GM21723 (cell line): ENCODE results near the gene RCAN2.
A peak's percentile ranks its signal among the peaks of the same experiment; 100 is the strongest.
"Not testable (repeated sequence)": the region's sequence is repeated elsewhere in the genome, so short reads cannot be mapped to it uniquely, and the experiment has no call there.

ENCODE experiments used
- ATAC-seq: cut with Tn5 transposase; IDR thresholded peaks from one replicate; pipeline ENCODE4 v1.9.1; 2021; ENCODE audit warnings: mild to moderate bottlenecking, moderate library complexity; ENCODE audit not compliant: unreplicated experiment

RCAN2 gene

DNA sequence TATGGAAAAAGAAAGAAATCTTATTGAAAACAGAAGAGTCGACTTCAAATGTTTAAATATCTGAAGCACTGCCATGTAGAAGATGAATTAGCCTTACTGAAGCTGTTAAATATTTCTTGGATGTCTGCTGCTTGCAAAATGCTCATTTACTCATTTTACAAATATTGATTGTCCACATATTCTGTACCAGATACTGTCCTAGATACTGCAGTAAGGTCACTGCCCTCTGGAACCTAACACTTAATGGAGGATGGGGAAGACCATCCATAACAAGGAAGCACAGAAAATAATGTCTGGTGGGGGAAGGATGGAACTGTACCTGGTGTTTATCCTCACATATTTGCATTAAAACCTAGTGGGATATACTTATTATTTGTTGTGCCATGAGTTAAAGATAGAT lies 99.0 kb downstream of the RCAN2 start:
- no peak for ATAC-seq

DNA sequence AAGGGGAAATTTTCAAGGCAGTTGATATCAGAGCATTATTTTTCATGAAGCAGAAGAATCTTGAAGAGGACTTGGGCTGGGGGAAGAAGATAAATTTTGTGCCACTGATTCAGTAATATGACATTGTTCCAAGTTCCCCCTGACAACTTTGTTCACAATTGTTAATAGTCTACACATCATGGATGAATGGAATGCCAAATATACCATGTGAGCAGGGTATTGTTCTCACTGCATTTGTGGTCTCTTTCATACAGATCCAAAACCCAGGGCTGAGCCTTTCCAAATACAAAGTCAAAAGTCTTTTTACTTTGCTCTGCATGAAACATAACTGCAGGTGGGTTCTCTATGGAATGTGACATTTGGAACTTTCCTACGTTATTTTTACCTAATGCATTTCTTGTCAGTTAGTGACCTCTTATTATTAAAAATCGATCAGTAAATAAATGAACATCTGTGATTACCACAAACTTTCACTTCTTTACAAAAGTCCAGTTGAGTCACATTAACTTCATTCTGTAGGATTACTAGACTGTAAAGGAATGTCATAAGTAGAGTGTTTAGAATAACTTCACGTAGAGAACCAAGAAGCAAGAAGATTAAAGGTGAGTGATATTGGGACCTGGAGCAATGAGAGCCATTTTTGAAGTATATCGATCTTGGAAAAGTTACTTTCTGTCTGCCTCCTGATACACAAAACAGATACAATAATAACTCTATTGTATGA lies 100.9 kb downstream of the RCAN2 start:
- no peak for ATAC-seq

DNA sequence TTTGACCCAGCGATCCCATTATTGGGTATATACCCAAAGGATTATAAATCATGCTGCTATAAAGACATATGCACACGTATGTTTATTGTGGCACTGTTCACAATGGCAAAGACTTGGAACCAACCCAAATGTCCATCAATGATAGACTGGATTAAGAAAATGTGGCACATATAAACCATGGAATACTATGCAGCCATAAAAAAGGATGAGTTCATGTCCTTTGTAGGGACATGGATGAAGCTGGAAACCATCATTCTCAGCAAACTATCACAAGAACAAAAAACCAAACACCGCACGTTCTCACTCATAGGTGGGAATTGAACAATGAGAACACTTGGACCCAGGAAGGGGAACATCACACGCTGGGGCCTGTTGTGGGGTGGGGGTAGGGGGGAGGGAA lies 103.5 kb downstream of the RCAN2 start:
- not testable (repeated sequence) for ATAC-seq

DNA sequence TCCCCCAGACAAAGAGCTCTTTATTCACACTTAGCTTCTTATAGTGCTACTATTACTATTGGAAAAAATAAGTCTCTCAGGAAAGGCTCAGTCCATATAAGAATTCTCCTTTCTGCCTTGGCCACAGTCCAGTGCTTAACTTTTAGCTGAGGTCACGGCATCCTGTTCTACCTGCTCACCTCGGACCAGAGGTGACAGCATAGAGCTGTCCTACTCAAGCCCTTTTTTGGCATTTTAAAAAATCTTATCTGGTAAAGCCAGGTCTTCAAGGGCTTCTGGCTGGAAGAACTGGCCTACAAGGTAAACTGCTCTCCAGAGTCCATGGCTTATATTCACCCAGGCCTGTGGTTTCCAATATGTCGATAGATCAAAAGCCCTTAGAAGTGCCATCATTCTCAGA lies 109.7 kb downstream of the RCAN2 start:
- ATAC-seq: no peak

DNA sequence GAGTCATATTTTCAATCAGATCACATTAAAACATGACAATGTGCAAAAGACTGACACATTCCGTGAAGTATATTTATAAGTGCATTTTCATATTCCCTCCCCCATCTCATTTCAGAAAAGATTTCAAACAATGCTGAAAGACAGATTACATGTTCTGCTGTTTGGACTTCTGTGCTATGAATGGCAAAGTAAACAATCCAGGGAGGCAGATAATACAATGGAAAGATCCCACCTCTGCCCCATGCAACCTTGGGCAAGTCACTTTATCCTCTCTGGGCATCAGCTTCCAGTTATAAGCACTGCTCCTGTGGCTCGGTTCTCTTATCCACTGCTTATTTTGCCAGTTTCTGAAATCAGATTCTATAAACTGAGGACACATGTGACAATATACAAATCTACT lies 110.2 kb downstream of the RCAN2 start:
- no peak for ATAC-seq

DNA sequence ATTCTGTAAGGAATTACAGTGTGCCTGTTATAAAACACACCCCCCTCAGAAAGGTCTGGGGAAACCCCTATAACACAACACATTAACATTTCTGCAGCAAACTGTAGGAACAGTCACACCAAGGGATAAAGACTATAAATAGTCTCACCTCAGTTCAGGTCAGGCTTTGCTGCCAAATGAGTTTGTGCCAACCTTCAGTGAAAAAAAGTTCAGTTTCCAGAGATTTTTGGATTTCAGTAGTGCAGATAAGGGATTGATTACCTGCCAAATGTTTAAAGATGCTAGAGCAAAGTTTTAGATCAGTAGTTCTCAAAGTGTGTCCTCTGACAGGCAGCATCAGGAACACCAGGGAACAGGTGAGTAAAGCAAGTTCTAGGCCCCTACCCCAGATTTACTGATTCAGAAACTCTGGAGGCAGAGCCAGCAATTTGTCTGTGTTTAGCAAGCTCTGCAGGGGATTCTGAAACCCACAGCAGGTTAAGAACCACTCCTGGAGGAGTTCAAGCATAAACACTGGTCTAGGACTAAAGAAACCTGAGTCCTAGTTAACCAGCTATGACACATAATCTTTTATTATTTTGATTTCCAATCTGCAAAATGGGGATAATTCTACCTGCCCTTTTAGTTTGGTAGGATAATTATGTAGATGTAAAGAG lies 111.0 kb downstream of the RCAN2 start:
- ATAC-seq: no peak

DNA sequence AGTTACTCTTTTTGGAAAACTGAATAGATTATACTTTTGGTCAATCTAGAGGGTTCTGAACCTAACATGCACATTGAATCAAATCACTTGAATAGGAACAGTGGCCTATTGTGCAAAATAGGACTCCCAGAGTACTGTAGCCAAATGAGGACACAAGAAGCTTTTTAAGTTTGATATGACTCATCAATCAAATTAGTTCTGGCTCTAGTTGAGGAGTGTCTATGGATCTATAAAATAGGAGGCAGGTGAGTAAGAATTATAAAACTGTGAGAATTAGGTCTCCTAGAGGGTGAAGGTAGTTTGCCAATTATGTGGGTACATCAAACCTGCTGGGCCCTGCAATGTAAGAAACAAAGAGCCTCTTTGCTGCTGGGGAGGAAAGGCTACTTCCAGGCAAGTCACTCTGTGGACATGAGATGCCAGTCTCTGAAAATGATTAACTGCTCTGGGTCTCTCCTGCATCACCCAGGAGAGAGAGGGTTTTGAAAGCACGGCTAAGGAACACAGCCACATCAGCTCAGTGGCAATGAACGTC lies 112.3 kb downstream of the RCAN2 start:
- no peak for ATAC-seq

DNA sequence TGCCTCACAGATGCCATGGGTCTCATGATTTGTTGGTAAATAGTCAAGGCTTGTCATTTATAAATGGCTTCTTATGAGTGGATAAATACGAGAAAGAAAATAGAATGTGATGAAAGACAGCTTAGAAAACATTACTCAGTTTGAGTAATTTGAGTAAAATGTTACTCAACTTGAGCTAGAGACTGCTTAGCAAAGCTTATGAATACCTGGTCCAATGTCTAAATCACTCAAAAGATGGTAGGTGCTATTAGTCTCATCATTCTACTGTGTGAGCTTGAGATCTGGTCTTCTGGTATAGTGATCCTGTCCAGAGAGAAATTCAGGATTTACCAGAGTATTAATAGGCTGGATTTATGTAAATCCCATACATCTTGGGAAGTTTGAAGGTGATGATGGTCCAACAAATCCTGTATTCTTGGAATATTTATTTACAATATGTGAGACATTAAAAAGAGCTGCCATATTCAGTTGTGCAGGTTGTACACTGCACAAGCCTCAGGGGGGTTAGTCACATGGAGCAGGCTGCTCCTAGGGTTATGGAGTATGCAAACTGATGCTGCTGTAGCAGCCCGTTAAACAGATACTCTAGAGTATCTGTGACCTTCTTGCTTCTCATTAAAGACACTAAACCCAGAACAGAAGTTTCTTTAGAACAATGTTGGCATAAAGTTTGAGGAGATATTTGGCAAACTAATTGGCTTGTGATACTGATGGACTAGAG lies 112.9 kb downstream of the RCAN2 start:
- ATAC-seq: no peak

DNA sequence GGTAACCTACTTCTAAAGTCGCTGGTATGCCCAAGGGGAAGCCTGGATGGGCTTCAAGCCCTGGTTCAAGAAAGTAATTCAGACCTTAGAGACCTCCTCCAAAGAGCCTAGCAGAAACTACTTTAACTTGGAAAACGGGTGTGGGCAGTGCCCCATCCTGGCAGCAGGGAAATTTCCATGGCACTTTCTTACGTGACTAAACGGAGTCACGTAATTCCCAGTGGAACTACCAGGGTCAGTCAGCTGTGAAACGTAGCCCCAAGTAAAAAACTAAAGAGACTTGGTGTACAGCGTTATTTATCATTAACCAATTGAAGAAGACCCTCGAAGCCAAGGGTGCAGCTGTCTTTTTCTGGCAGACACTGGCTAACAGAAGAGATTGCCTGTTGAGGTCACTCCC lies 114.0 kb downstream of the RCAN2 start:
- no peak for ATAC-seq

DNA sequence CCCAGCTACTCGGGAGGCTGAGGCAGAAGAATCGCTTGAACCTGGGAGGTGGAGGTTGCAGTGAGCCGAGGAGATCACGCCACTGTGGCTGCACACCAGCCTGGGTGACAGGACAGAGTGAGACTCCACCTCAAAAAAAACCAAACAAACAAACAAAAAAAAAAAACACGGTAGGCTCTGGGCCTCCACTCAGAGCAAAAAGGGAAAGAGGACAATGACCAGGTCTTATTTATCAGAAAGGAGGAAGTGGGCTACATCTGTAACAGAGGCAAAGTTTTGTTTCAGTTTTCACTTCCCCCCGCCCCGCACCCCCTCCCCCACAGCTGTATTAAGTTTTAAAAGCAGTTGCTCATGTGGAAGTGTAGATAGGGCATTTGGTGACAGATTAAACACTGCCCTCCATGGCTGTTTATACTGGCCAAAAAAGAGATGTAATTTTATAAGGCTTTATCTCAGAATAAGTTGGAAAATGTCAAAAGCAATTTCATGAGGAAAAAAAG lies 114.6 kb downstream of the RCAN2 start:
- ATAC-seq: peak; percentile 94

DNA sequence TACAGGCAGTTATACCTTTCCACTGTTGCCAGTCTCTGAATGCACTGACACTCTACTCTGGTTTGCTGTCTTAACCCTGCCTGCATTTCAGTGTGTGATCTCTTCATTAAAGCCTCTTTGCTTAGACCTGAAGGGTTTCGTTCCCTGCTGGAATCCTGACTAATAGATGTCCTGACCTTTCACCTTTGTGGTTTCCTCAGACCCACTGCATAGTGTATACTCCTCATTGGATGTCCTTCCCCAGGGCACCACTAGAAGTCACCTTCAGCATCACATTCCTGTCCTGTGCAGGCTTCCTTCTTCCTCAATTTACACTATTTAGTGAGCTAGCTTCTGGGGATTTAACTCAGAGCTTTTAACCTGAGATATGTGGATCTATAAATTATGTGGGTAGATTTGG lies 120.6 kb downstream of the RCAN2 start:
- ATAC-seq: no peak

DNA sequence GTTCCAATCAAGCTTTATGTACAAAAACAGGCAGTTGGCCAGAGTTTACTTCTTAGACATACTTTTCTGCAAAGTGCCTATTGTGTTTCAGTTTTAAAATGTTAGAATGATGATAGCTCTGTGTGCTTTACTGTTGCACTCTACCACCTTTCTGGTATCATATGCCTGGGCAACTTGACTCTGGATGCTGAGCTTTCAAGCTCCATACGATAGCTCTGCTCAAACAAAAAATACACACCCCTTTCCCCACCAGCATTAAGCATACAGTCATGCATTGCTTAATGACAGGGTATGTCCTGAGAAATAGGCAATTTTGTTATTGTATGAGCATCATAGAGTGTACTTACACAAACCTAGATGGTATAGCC lies 123.1 kb downstream of the RCAN2 start:
- ATAC-seq: no peak

DNA sequence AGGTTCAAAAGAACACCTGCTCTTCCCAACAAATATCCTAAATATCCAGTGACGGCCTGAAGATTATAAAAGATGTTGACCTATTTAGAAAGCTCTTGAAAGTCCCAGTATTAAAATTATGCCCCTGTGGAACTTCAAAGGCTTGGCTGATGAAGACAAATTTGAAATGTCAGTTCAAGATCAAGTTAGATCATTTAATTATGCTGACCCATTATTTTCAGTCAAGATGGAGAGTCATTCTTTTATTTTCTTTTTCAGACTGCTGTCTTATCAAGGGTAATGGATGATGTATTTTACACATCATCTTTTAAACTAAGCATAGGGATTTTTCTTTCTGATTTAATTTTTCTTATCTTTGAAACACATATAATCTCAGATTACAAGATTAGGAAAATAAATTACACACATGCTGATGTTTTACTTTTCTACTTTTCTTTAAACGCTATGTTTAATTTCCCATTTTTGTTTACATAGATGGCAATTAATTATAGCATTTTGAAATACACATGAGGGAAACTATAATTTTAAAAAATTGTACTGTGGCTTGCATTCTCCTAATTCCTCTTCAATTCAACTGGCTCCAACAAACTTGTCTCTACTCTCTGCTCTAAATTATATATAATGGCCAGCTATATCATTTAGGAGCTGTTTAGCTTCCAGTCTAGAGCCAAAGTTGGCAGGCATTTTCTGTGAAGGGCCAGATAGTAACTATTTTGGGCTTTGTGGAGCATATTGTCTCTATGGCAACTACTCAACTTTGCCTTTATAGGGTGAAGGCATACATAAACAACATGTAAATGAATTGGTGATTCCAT lies 123.7 kb downstream of the RCAN2 start:
- no peak for ATAC-seq

DNA sequence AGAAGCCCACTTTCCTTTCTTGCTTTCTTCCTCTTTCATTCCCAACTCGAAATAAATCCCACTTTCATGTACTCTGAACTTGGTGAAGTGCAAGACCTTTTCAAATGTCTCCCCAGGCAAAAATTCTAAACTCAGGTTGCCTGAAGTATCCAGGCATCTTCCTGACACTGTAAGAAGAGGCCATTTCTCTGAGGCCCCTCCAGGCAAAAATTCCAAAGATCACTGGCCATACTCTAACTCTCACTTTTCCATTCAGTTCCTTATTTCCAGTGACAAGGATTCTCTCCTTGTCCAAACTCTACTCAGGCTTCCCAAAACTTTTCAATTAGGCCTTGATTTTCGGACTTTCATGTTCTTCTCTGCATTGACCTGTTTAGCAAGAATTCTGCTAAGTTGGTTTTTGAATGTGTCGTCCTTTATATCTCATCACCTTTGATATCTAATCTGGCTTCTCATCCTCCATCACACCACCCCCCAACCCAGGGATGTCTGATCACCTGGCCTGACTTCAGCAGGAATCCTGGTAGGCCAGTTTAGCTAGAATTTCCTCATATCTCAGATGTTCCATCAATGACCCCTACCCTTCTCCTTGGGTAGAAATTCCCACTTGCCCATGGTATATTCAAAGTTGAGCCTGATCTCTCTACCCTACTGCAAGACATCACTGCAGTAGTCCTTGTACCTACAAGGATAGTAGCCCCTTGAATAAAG lies 124.9 kb downstream of the RCAN2 start:
- no peak for ATAC-seq

DNA sequence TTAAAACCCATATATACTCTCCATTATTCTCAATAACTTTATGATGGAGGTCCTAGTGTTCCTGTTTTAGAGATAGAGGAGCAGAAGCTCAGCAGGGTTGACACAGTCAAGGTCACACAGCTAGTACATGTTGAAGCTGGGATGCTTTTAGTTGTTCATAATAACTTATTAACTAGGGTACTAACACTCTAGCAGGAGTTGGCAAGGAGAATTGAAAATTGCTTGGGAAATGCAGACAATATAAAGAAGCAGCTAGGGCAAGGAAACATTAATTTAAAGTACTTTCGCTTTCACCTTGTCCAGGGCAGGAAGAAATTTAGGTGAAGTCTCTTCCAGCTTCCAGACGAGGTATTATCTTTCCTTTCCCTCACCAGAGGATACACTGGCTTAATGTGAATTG lies 133.7 kb downstream of the RCAN2 start:
- no peak for ATAC-seq

DNA sequence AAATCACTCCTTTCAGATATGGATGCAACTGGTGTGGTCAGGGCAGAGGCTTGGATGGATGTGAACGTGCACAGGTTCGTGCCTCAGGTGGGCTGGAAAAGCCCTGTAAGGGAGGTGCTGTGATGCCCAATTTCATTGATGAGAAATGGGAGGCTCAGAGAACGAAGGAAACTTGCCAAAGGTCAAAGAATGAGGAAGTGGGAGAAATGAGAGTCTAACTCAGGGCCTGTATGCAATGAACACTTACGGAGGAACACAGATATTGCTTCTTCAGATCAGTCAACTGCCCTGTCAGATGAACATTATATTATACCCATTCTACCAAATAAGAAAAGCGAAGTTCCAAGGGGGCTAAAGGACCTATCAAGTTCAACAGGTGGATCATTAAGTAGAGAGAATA lies 134.7 kb downstream of the RCAN2 start:
- ATAC-seq: no peak

DNA sequence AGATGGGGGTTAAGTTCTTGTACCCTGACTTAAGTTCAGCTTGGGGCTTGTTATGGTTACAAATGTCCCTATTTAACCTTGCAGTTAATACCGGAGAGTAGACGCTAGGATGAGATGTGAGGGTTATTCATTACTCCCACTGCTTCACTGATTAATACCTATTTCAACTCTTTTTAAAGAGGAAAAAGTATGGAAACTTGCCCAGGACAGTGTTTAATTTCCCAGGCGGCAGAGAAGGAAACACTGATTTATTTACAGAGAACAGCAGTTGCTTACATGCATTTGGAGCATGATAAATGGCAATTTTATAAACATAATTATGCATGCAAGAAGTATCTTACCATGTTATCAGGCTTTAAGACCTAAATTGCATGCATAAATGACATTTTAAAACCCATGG lies 137.7 kb downstream of the RCAN2 start:
- no peak for ATAC-seq

DNA sequence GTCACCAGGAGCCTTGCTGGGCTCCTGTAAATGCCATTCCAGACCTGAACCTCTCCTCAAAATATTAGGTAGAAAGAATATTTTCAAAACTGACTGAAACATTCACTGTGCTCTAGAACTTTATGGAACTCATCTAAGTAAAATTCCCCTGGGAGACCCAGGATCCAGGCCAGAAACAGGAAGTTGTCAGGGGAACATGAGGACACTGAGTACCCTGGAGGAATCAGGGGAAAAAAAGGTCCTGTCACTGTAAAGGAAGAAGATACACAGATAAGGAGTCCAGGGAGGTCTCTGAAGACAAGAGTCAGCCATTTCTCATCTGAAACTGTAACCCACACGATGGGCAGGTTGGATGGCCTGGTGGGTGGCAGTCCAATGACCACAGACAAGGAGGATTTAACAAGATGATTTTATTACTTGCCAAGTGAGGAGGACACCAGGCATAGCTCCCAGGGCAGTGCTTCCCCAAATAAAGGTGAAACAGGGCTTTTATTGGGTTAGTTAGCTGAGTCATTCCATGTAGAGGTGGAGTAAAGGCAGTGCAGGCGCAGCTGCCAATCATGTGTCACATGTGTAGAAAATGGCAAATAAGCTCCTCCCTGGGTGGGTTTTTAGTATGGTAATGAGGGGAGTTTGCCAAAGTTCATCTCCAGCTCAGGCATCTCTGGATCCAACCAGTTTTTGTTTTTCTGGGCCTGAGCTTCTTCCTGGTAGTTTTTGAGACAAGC lies 138.5 kb downstream of the RCAN2 start:
- ATAC-seq: no peak

DNA sequence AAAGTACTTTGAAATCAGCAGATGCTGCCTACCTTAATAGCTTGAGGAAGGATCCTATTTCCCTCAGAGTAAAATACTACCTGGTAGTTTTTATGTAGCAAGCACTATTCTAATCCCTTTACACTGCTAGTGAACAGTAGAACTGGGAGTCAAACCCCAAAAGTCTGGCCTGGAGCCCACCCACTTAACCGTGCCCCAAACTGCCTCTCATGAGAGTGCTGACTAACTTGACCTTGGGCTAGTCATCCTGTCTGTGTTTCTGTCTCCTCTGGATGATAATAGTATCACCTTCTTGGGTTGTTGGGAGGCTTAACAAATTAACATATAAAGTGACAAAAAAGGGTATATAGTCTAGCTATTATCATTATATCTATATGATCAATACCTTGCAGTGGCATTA lies 140.5 kb downstream of the RCAN2 start:
- no peak for ATAC-seq

DNA sequence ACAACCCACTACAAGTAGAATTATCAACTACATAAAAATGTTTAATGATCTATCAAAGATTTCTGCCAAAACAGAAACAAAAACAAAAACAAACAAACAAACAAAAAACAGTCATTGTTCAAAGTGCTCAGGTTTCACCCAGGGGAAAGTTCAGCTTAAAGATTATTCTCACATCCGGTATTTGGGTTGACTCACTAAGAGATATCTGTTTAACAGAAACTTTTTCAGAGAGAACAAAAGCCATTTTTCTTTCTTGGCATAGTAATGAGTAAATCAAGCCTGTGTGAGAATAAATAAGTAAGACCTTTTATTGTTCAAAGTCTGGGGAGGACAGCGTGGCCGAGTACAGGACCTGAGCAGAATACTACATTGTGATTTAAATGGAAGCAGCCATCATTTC lies 143.6 kb downstream of the RCAN2 start:
- no peak for ATAC-seq
